ENCODE measurements around the gene C1orf105.

C1orf105 gene

DNA sequence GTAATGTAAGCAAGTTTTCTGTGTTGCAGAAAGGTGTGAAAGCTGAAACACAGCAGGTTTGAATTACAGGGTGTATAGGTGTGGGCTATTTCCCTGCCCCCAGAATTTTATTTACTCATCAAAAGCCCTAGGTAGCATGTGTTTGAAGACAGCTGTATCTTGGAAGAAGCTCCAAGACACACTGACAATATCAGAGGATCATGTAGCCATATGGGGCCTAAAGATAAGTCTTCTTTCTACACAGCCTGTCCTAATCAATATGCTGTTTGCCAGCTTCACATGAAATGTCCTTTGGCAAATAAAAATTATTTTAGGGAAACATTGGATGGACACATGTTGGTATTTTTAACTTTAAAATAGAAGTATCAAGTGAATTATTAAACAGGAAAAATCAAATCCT lies 95.0 kb downstream of the C1orf105 start:
- Histone ChIP-seq H3K4me3 (ENCODE audit: severe bottlenecking) (no peak overlapping the region), H3K36me3 (ENCODE audit: low read depth) (no peaks in the 10 kb centered on the region), H3K27me3 (ENCODE audit: insufficient read depth, poor library complexity, severe bottlenecking) (no peaks in the 10 kb centered on the region), H3K4me1 (ENCODE audit: insufficient read depth, poor library complexity, severe bottlenecking) (no peaks in the 10 kb centered on the region), H3K9me3 (ENCODE audit: severe bottlenecking) (no peaks in the 10 kb centered on the region), H3K27ac (ENCODE audit: poor library complexity, severe bottlenecking) (no peak overlapping the region)
- DNase-seq (ENCODE audit: low spot score) (no peak), ATAC-seq (ENCODE audit: low read depth) (no peak)
- TF ChIP-seq CTCF (IDR thresholded peaks at IDR 0.05; ENCODE audit: poor library complexity, severe bottlenecking) = no peak

DNA sequence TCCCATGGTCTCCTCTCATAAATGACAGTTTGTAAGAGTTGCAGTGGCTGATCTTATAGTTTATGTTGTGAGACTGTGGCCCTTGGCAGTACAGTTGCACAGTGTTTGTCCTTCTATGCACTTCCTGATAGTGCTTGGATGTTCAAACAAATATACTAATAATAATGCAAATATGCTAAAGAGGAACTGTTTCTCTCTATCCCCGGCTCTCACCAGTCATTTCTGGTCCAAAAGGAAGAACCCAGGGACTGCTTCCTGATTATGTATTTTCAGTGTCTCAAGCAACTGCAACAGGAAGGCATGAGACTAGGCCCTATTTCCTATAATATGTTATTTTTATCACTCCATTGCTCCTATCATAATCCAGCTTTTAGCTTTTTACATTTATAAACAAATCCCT lies 95.4 kb downstream of the C1orf105 start:
- ATAC-seq (ENCODE audit: low read depth) (no peak), DNase-seq (ENCODE audit: low spot score) (no peak)
- Histone ChIP-seq H3K36me3 (ENCODE audit: low read depth) (no peaks in the 10 kb centered on the region), H3K27ac (ENCODE audit: poor library complexity, severe bottlenecking) (no peak overlapping the region), H3K9me3 (ENCODE audit: severe bottlenecking) (no peaks in the 10 kb centered on the region), H3K4me1 (ENCODE audit: insufficient read depth, poor library complexity, severe bottlenecking) (no peaks in the 10 kb centered on the region), H3K4me3 (ENCODE audit: severe bottlenecking) (no peak overlapping the region), H3K27me3 (ENCODE audit: insufficient read depth, poor library complexity, severe bottlenecking) (no peaks in the 10 kb centered on the region)
- no peak for TF ChIP-seq CTCF (IDR thresholded peaks at IDR 0.05; ENCODE audit: poor library complexity, severe bottlenecking)

GRCh38 chr1:172517081-172517480 lies 96.6 kb downstream of the C1orf105 start:
- no peak overlapping the region for H3K27ac ChIP-seq (ENCODE audit: poor library complexity, severe bottlenecking)
- no peak for ATAC-seq (ENCODE audit: low read depth)
- no peak for DNase-seq (ENCODE audit: low spot score)
- no peaks in the 10 kb centered on the region for H3K36me3 ChIP-seq (ENCODE audit: low read depth)
- H3K9me3 ChIP-seq (ENCODE audit: severe bottlenecking) = peaks cover 2% of the 10 kb centered on the region
- H3K4me3 ChIP-seq (ENCODE audit: severe bottlenecking) = no peak overlapping the region
- no peaks in the 10 kb centered on the region for H3K4me1 ChIP-seq (ENCODE audit: insufficient read depth, poor library complexity, severe bottlenecking)
- no peak for TF ChIP-seq CTCF (IDR thresholded peaks at IDR 0.05; ENCODE audit: poor library complexity, severe bottlenecking)
- no peaks in the 10 kb centered on the region for H3K27me3 ChIP-seq (ENCODE audit: insufficient read depth, poor library complexity, severe bottlenecking)

GRCh38 chr1:172517545-172517944 lies 97.1 kb downstream of the C1orf105 start:
- no peak for TF ChIP-seq CTCF (IDR thresholded peaks at IDR 0.05; ENCODE audit: poor library complexity, severe bottlenecking)
- peaks cover 2% of the 10 kb centered on the region for H3K9me3 ChIP-seq (ENCODE audit: severe bottlenecking)
- no peak overlapping the region for H3K27ac ChIP-seq (ENCODE audit: poor library complexity, severe bottlenecking)
- no peak overlapping the region for H3K4me3 ChIP-seq (ENCODE audit: severe bottlenecking)
- H3K27me3 ChIP-seq (ENCODE audit: insufficient read depth, poor library complexity, severe bottlenecking) = no peaks in the 10 kb centered on the region
- H3K36me3 ChIP-seq (ENCODE audit: low read depth) = no peaks in the 10 kb centered on the region
- no peak for ATAC-seq (ENCODE audit: low read depth)
- H3K4me1 ChIP-seq (ENCODE audit: insufficient read depth, poor library complexity, severe bottlenecking) = no peaks in the 10 kb centered on the region
- no peak for DNase-seq (ENCODE audit: low spot score)
